DND-41 (cell line): Measurements from ENCODE around the gene TSPAN18.

Experiments used
- ATAC-seq: fragments of 200-7000 bp; cut with Tn5 transposase; 3 replicates; pipeline ENCODE4 v1.9.1; 2021; ENCODE audit warnings: low read depth; ENCODE audit not compliant: insufficient read depth
- DNase-seq: peaks from one replicate; pipeline ENCODE4 v3.0.0-alpha.2; 2020
- H2AFZ ChIP-seq: 2 replicates; pipeline ENCODE4 v1.6.0; 2012; ENCODE audit warnings: low read depth, low read length
- H3K27ac ChIP-seq: 2 replicates; pipeline ENCODE4 v1.5.1; 2012; ENCODE audit warnings: low read length, inconsistent platforms
- H3K27me3 ChIP-seq: fragments of 200-600 bp; sonication (generic); 2 replicates; pipeline ENCODE4 v1.6.0; 2012; ENCODE audit warnings: low read length, mild to moderate bottlenecking, inconsistent platforms; ENCODE audit not compliant: insufficient read depth, poor library complexity
- H3K36me3 ChIP-seq: 2 replicates; pipeline ENCODE4 v1.5.1; 2012; ENCODE audit warnings: low read length, inconsistent platforms; ENCODE audit not compliant: insufficient read depth
- H3K4me1 ChIP-seq: 2 replicates; pipeline ENCODE4 v1.5.1; 2012; ENCODE audit warnings: mild to moderate bottlenecking, low read length; ENCODE audit not compliant: insufficient read depth
- H3K4me2 ChIP-seq: 2 replicates; pipeline ENCODE4 v1.6.0; 2012; ENCODE audit warnings: mild to moderate bottlenecking, moderate library complexity, low read length, inconsistent platforms; ENCODE audit not compliant: insufficient read depth
- H3K4me3 ChIP-seq, 2 experiments: fragments of 200-600 bp in 1 of 2; shearing (Covaris generic) in 1 of 2; 2 replicates each; pipeline ENCODE4 v1.5.1; 2012 to 2016; ENCODE audit warnings: inconsistent platforms in 2 of 2, low read length in 2 of 2, mild to moderate bottlenecking in 2 of 2, low read depth in 1 of 2, moderate library complexity in 1 of 2
- H3K79me2 ChIP-seq: 2 replicates; pipeline ENCODE4 v1.6.0; 2012; ENCODE audit warnings: low read length, inconsistent platforms; ENCODE audit not compliant: insufficient read depth
- H3K9ac ChIP-seq: 2 replicates; pipeline ENCODE4 v1.6.0; 2012; ENCODE audit warnings: low read depth, mild to moderate bottlenecking, inconsistent platforms, low read length, moderate library complexity
- H3K9me3 ChIP-seq: 2 replicates; pipeline ENCODE4 v1.5.1; 2012; ENCODE audit warnings: low read length, moderate library complexity, mild to moderate bottlenecking, inconsistent platforms; ENCODE audit not compliant: insufficient read depth, severe bottlenecking
- H4K20me1 ChIP-seq: 2 replicates; pipeline ENCODE4 v1.6.0; 2012; ENCODE audit warnings: low read length; ENCODE audit not compliant: insufficient read depth
- CTCF ChIP-seq: IDR thresholded peaks from 2 replicates; pipeline ENCODE4 v1.5.1; 2012; ENCODE audit warnings: borderline replicate concordance, low read length, moderate library complexity, mild to moderate bottlenecking; ENCODE audit not compliant: poor library complexity, severe bottlenecking; ENCODE audit errors: extremely low read depth
- EZH2 ChIP-seq: IDR thresholded peaks from 3 replicates; pipeline ENCODE4 v1.6.1; 2012; ENCODE audit warnings: borderline replicate concordance, low read depth, mild to moderate bottlenecking, moderate library complexity, low read length, inconsistent platforms; ENCODE audit not compliant: severe bottlenecking

The TSPAN18 gene

GRCh38 chr11:44779736-44780520 lies 53.2 kb downstream of the TSPAN18 start:
- Histone ChIP-seq H3K27ac (no peak overlapping the region), H3K79me2 (no peaks in the 10 kb centered on the region), H3K27me3 (no peaks in the 10 kb centered on the region), H2AFZ (no peak overlapping the region), H3K4me3 (no peak overlapping the region), H3K9me3 (no peaks in the 10 kb centered on the region), H3K4me1 (no peaks in the 10 kb centered on the region), H3K9ac (no peak overlapping the region), H4K20me1 (peaks cover 3% of the 10 kb centered on the region; the same call in 1 of the 2 replicates), H3K4me2 (no peak overlapping the region), H3K36me3 (no peaks in the 10 kb centered on the region)
- no peak for ATAC-seq
- TF ChIP-seq EZH2 (no peak), CTCF (no peak)
- no peak for DNase-seq

- peaks cover 4% of the 10 kb centered on the region for H3K27me3 ChIP-seq
- H3K79me2 ChIP-seq = no peaks in the 10 kb centered on the region
- no peak overlapping the region for H3K9ac ChIP-seq
- DNase-seq (no peak), ATAC-seq (no peak)
- H2AFZ ChIP-seq = no peak overlapping the region
- TF ChIP-seq EZH2 (no peak), CTCF (no peak)
- no peaks in the 10 kb centered on the region for H3K9me3 ChIP-seq
- no peak overlapping the region for H3K4me3 ChIP-seq
- no peak overlapping the region for H3K4me2 ChIP-seq
- H3K27ac ChIP-seq = no peak overlapping the region
- peaks cover 3% of the 10 kb centered on the region; the same call in 1 of the 2 replicates for H4K20me1 ChIP-seq
- H3K36me3 ChIP-seq = no peaks in the 10 kb centered on the region
- no peaks in the 10 kb centered on the region for H3K4me1 ChIP-seq
These were observed 54.3 kb downstream of the TSPAN18 start for GRCh38 chr11:44780940-44781631.

GRCh38 chr11:44781655-44782054 lies 54.9 kb downstream of the TSPAN18 start:
- H3K4me3 ChIP-seq = no peak overlapping the region
- TF ChIP-seq CTCF (no peak), EZH2 (no peak)
- DNase-seq (no peak), ATAC-seq (no peak)
- no peak overlapping the region for H3K27ac ChIP-seq
- H3K4me1 ChIP-seq = no peaks in the 10 kb centered on the region
- no peaks in the 10 kb centered on the region for H3K9me3 ChIP-seq
- no peak overlapping the region for H2AFZ ChIP-seq
- no peaks in the 10 kb centered on the region for H3K79me2 ChIP-seq
- H3K36me3 ChIP-seq = no peaks in the 10 kb centered on the region
- H4K20me1 ChIP-seq = peaks cover 3% of the 10 kb centered on the region; the same call in 1 of the 2 replicates
- peaks cover 4% of the 10 kb centered on the region for H3K27me3 ChIP-seq
- H3K9ac ChIP-seq = no peak overlapping the region
- no peak overlapping the region for H3K4me2 ChIP-seq
